BJ (cell line): ENCODE measurements around the gene IGFLR1. TPM values are rescaled to one million over a fixed set of nuclear protein-coding genes. Genes with fewer than 3 reads are reported as not detected.

Experiments
- CTCF ChIA-PET: fragments of 350-600 bp; formaldehyde crosslinking; extraction: SDS; loops from one replicate; lab custom pipeline; 2021; ENCODE audit warnings: antibody characterized with exemption, inconsistent platforms; lab: Yijun Ruan, JAX
- POLR2A ChIA-PET: fragments of 300-600 bp; sonication (Branson Sonifier 250); formaldehyde crosslinking; extraction: SDS; loops from one replicate; lab custom pipeline; 2021; ENCODE audit warnings: antibody characterized with exemption; lab: Charles Lee
- DNase-seq: peaks from one replicate; pipeline ENCODE4 v3.0.0-alpha.2; 2011; ENCODE audit warnings: low read depth
- H3K27me3 ChIP-seq: 2 replicates; pipeline ENCODE4 v1.6.0; 2011; ENCODE audit warnings: low read length; ENCODE audit not compliant: control insufficient read depth, insufficient read depth
- H3K36me3 ChIP-seq: 2 replicates; pipeline ENCODE4 v1.5.1; 2011; ENCODE audit warnings: low read length; ENCODE audit not compliant: control insufficient read depth, insufficient read depth
- H3K4me3 ChIP-seq: 2 replicates; pipeline ENCODE4 v1.5.1; 2011; ENCODE audit warnings: low read depth, mild to moderate bottlenecking, control low read depth, low read length
- polyA plus RNA-seq: library from polyadenylated mRNA; depleted of rRNA; stranded (reverse); fragments of >200 nt; gene quantifications from 2 replicates; pipeline ENCODE4 v1.2.3, GENCODE V29; 2011
- TF ChIP-seq, protein P1 (sequence below): IDR thresholded peaks from 2 replicates; pipeline ENCODE4 v1.5.1; 2011; ENCODE audit warnings: low read depth, mild to moderate bottlenecking, control low read depth, inconsistent platforms, low read length, moderate library complexity; ENCODE audit not compliant: insufficient read depth

IGFLR1 gene
- polyA plus RNA-seq, 1 experiment: 1.9 TPM

DNA sequence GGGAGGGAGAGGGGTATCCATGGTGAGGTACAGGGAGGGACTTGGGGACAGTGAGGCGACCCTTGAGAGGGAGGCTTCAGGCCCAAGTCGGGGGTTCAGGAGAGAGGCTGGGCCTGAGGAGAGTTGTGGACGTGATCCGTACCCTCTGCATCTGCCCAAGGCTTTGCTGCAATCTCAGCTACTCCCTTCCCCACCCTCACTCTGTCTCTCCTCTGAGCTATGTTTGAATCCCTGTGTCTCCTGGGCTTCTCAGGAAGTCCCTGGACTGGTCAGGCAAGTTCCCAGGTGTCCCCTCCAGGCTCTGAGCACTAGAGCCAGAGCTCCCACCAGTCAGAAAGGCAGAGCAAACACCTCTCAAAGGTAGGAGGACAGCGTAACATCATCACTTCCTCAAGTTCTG, 7.9 kb upstream of the IGFLR1 start:
- TF ChIP-seq, protein P1, sequence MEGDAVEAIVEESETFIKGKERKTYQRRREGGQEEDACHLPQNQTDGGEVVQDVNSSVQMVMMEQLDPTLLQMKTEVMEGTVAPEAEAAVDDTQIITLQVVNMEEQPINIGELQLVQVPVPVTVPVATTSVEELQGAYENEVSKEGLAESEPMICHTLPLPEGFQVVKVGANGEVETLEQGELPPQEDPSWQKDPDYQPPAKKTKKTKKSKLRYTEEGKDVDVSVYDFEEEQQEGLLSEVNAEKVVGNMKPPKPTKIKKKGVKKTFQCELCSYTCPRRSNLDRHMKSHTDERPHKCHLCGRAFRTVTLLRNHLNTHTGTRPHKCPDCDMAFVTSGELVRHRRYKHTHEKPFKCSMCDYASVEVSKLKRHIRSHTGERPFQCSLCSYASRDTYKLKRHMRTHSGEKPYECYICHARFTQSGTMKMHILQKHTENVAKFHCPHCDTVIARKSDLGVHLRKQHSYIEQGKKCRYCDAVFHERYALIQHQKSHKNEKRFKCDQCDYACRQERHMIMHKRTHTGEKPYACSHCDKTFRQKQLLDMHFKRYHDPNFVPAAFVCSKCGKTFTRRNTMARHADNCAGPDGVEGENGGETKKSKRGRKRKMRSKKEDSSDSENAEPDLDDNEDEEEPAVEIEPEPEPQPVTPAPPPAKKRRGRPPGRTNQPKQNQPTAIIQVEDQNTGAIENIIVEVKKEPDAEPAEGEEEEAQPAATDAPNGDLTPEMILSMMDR: no peak
- Histone ChIP-seq H3K27me3 (no peaks in the 10 kb centered on the region), H3K36me3 (peaks cover 12% of the 10 kb centered on the region), H3K4me3 (no peak overlapping the region)
- POLR2A ChIA-PET: interaction anchor here (1.1 kb wide), 1 partner anchor 10 kb away, joined by 4 read pairs; no protein-coding TSS in a partner anchor
- CTCF ChIA-PET: no interaction called here
- no peak for DNase-seq

- ChIA-PET CTCF (interaction anchor here (1.0 kb wide), 1 partner anchor 133 kb away, joined by 3 read pairs; no protein-coding TSS in a partner anchor), POLR2A (interaction anchor here (0.6 to 1.3 kb wide), 3 partner anchors 9 to 72 kb away, joined by 3 to 5 read pairs (median 4); partner anchors contain the start of gene HSPB6)
- Histone ChIP-seq H3K27me3 (no peaks in the 10 kb centered on the region), H3K36me3 (peaks cover 12% of the 10 kb centered on the region), H3K4me3 (peak within 1 kb of the TSS; percentile 99)
- DNase-seq: peak; percentile 99
- TF ChIP-seq, protein P1: 0 out of 2 replicates have a peak, but pooled peaks have one; percentile 14
Measured at GRCh38 chr19:35748106-35749020, 6.1 kb upstream of the IGFLR1 start, which contains the start of gene LIN37. LIN37 (plus strand) TSS chr19:35748576; CDS start chr19:35748725, 149 bp downstream.

GRCh38 chr19:35746531-35746930, 4.3 kb upstream of the IGFLR1 start:
- H3K4me3 ChIP-seq: peak overlapping the region; percentile 67
- TF ChIP-seq, protein P1: no peak
- CTCF ChIA-PET: interaction anchor here (0.6 to 1.5 kb wide), 2 partner anchors 54 to 185 kb away, joined by 3 to 4 read pairs; no protein-coding TSS in a partner anchor
- POLR2A ChIA-PET: no interaction called here
- no peak for DNase-seq
- peaks cover 7% of the 10 kb centered on the region for H3K36me3 ChIP-seq
- H3K27me3 ChIP-seq: no peaks in the 10 kb centered on the region

GRCh38 chr19:35746087-35746462, 3.8 kb upstream of the IGFLR1 start:
- Histone ChIP-seq H3K4me3 (peak overlapping the region; percentile 67), H3K36me3 (peaks cover 7% of the 10 kb centered on the region), H3K27me3 (no peaks in the 10 kb centered on the region)
- TF ChIP-seq, protein P1: no peak
- DNase-seq: no peak
- ChIA-PET POLR2A (no interaction called here), CTCF (interaction anchor here (0.6 to 1.5 kb wide), 4 partner anchors 185 to 432 kb away, joined by 3 to 4 read pairs (median 4); no protein-coding TSS in a partner anchor)
